Left renal cortex interstitium (tissue), 4 donors: Measurements from ENCODE around the gene AFDN. TPM values are rescaled to one million over a fixed set of nuclear protein-coding genes. Genes with fewer than 3 reads are reported as not detected.

Experiments used
- DNase-seq, 4 donors: peaks; one replicate each; pipeline ENCODE4 v3.0.0-alpha.2; 2013; ENCODE audit warnings: low read depth in 4 of 4, low spot score in 2 of 4, missing footprints in 1 of 4
- polyA plus RNA-seq, 4 donors: library from polyadenylated mRNA; unstranded; fragments of 120-200 nt; gene quantifications; one replicate each; pipeline ENCODE4 v1.2.1, GENCODE V29; 2013; ENCODE audit not compliant: insufficient read length in 4 of 4

The AFDN gene, protein sequence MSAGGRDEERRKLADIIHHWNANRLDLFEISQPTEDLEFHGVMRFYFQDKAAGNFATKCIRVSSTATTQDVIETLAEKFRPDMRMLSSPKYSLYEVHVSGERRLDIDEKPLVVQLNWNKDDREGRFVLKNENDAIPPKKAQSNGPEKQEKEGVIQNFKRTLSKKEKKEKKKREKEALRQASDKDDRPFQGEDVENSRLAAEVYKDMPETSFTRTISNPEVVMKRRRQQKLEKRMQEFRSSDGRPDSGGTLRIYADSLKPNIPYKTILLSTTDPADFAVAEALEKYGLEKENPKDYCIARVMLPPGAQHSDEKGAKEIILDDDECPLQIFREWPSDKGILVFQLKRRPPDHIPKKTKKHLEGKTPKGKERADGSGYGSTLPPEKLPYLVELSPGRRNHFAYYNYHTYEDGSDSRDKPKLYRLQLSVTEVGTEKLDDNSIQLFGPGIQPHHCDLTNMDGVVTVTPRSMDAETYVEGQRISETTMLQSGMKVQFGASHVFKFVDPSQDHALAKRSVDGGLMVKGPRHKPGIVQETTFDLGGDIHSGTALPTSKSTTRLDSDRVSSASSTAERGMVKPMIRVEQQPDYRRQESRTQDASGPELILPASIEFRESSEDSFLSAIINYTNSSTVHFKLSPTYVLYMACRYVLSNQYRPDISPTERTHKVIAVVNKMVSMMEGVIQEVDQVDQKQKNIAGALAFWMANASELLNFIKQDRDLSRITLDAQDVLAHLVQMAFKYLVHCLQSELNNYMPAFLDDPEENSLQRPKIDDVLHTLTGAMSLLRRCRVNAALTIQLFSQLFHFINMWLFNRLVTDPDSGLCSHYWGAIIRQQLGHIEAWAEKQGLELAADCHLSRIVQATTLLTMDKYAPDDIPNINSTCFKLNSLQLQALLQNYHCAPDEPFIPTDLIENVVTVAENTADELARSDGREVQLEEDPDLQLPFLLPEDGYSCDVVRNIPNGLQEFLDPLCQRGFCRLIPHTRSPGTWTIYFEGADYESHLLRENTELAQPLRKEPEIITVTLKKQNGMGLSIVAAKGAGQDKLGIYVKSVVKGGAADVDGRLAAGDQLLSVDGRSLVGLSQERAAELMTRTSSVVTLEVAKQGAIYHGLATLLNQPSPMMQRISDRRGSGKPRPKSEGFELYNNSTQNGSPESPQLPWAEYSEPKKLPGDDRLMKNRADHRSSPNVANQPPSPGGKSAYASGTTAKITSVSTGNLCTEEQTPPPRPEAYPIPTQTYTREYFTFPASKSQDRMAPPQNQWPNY (N-terminal part only)
- 100 to 1,000 TPM; 133 to 248 (median 191) TPM for polyA plus RNA-seq

DNA sequence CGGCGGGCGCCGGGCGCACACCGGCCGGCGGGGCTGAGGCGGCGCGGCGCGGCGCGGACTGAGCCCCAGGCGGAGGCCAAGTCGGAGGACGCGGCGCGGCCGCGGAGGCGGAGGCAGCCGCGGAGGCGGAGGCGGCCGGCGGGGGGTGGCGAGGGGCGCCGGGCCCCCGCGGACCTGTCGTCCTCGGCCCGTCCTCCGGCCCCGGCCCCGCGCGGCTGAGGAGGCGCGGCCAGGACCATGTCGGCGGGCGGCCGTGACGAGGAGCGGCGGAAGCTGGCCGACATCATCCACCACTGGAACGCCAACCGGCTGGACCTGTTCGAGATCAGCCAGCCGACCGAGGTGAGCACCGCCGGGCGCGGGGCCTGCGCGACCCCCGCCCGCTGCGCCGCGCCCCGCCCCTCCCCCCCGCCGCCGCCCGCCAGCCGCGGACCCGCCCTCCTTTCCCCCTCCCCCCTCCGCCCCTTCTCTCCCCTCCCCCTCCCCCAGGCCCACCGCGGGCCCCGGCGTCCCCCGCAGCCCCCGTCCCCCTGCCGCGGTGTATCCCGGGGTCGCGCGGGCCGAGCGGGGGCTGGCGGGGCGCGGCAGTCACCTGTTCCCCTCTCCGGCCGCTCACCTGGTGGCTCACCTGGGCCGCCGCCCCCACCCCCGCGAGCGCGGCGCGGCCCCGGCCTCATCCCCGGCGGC lies at the start of gene AFDN:
Gene AFDN, plus strand, starts transcription at position 16 of the 687 bp plus-strand sequence. Its CDS starts 222 bp downstream, at position 238.
- no peak for DNase-seq

DNA sequence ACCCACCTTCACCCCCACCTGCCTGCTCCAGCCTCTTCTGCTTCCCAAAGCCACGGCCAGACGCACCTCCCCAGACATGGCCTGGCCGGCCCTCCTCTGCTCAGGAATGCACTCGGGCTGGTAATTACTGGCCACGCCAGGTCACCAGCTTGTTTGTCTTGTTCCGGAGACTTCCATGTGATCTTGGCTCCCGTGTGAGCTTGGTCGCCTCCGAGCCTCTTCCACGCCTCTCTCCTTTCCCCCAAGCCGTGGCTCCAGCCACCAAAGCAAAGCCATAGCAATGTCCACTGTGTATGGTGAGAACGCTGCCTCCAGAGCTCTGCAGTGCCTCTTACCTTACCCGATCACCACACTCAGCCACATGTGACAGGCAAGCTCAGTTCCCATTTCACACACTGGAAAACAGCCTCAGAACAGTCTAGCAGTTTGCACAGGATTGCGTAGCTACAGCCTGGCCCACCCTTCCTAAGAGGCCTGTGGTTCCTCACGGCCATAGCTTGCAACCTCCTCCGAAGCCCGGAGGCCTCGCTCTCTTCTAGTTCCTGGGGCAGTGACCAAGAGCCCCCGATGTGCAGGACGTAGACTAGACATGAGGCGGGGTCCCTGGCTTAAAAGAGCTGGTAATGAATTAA lies 48.1 kb upstream of the AFDN start:
- no peak for DNase-seq

DNA sequence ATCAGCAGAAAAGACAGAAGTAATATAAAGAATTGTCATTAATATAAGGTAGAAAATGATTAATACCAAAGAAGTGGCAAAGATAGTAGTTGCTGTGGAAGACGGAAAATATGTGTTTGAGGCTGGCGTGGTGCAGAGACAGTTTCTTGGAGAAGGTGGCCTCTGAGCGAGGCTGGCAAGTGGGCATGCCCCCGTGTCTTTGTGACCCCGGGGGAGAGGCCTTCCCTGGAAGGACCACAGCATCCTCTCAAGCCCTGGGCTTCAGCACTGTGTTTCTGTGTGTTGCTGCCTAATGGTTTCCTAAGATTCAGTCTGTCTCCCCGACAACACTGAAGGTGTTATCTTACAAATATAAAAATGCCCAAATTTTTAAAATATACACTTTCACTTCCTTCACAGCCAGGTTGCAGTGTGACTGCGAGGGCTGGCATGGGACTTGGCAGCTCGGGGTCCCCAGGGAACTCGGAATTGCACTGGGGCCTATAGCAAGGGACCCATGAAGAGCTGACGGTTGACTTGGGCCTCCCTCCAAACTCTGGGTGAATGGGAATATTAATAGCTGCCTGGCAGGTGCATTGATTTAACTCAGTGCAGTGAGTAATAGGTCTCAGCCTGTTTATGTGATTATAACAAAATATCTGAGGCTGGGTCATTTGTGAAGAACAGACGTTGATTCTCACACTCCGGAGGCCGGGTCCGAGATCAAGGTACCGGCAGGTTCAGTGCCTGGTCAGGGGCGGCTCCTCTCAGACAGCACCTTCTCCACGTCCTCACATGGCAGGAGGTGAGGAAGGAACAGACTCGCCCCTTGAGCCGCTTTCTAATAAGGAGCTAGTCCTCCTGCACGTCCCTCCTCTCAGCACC lies 47.4 kb upstream of the AFDN start:
- DNase-seq, result no peak

DNA sequence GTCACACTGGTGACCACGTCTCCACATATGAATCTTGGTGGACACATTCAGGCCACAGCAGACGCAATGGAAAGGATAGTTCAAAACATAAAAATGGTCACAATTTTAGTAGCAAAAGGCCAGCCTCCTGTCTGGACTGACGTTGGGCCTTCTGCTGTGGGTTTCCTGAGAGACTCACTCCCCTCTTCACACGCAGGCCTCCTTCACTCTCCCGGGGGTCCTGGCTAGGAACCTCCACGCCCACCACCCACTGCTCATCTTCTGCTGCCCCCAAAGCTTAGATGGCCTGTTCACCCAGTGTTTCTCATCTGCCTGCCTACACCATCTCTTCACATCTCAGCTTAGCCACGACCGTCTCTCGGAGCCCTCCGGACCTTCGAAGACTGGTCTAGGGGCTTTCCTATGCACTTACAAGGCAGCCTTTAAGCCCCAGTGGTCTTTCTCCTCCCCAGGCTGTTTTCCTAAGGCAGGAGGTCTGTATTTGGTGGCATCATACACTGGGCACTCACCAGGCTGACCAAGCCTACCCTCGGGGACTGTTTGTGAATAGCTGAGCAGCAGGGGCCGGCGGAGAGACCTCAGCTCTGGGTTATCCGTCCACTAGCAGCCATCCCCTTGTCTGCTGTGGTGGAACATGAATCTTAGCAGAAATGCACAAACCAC lies 46.6 kb upstream of the AFDN start:
- no peak for DNase-seq

DNA sequence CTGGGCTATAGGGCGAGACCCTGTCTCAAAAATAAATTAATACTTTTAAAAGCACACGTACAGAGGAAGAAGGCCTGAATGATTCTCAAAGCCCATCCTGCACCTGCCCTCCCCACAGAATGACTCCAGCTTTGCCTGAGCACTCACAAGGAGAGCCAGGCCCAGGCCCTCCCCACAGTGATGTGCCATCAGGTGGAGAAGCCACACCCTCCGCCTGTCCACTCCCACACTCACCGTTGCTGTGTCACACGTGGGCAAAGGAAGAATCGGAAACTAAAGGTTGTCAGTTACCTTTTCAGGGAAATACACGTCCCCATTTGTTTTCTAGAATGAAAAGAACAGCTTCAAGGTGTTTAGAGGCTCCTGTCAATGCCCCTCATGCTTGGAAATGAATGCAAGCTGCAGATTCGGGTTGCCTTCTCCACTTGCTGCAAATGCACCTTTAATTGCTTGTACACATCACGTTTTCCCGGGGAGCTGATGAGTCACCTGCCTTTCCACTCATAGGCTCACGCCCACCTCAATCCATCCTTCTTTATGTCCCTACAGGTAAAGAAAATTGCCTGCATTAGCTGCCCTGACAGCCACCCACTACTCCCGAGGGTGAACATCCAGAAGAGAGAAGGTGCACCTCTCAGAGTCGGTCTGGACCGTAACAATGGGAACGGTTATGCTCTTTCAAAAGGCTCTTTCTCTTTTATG lies 45.5 kb upstream of the AFDN start:
- DNase-seq, result no peak

DNA sequence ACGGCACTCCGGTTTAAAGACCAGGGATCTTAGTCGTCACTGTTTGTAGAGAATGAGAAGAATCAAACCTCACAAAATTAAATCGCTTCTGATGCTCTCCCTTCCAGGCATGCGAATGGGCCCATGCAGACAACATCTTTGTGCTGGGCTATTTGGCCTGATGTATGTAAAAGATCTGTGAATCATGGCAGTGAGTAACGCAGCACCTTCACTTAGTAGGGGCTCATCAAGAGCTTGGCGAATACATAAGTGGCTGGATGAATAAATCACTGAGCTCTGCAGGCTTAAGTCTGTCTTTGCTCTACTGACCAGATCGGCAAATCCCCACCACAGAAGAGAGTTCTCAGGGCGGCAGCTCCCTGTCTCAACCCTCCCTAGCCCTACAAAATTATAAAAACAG lies 44.8 kb upstream of the AFDN start:
- DNase-seq, result no peak

DNA sequence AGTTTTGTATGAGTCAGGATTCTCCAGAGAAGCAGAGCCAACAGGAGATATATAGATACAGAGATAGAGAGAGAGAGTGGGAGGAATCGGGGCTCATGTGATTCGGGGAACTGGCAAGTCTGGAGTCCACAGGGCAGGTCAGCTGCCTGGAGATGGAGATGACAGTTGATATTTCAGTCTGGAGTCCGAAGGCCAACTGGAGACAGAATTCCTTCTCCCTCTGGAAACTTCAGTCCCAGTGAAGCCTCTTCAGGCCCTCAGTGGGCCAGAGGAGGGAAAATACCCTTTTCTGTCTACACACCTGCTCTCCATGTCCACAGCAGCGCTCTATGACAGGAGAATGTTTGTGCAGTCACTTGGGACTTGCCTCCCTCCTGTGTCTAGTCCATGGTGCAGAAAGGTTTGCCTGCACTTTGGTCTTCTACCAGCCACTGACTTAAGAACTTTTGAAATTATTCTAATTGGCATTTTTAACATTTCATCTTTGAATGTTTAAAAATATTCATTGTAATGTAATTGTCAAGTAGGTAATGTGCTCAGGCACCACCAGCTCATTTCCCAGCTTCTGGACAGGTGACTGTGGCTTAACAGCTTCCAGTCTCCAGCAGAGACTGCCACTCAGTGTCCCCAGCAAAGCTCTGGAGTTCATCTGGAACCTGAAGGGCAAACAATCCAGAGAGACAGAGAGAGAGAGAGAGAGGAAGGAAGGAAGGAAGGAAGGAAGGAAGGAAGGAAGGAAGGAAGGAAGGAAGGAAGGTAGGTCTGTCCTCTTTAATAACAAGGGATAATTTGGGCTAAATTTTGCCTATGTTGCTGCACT lies 43.8 kb upstream of the AFDN start:
- no peak for DNase-seq

DNA sequence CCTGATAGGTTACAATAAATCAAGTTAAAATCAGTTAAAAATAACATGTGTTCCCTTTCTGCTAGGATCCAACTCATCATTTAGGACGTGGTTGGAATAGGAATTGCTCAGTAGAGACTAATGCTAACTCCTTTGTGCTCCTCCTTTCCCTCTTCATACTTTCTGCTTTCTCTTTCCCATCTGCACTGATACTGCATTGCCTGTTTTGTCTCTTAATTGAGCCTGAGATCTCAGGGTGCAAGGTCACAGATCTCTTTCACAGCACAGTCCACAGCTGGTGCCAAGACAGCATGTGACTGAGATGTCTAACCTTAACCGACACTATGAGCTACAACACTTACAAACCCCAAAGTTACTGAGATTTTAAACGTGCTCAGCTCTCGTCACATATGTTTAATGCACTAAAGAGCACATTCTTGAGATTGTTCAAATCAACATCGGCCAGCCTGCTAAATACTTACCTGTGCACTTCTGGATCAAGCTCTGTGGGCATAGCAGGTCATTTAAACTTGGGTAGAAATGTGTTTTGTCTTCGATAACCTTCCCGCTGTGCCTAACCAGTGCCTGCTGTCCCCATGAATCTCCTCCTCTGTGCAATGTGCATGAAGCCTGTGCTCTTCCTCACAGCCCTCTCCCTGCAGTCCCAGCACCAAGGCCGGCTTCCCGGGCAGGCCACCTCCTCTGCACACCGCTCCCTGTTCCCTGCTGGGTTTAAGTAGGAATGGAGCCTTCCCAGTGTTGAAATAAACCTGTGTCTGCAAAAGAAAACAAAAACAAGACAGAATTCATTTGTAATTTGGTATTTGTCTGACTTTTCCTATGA lies 39.6 kb upstream of the AFDN start:
- no peak for DNase-seq

DNA sequence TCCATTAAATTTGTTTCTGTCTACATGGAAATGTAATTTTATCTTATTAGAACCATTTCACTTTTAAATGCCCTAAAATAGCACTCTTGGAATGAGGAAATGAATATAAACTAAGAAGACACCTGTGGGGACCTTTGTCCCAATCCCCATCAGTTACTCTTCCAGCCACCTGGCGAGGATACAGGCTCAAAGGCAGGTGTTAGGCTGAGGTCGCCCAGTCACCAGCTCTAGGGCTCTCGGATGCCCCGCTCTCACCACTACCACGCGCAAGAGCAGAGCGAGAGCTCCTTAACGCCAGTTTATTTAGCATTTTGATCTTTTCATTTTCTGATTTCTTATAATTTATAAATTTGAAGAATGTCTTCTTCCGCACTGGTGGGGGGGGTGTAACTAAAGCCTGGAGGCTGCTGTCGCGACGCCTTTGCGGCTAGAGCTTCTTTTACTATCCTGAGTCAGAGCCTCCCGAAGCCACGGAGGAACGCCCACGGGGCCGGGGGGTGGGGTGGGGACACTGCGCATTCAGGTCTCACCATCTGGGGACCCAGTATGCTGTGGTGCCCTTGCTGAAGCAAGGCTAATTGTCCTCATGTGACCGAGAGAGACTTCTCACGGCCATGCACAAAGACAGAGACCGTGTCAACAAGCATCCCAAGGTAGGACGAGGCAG lies 38.7 kb upstream of the AFDN start:
- no peak for DNase-seq

DNA sequence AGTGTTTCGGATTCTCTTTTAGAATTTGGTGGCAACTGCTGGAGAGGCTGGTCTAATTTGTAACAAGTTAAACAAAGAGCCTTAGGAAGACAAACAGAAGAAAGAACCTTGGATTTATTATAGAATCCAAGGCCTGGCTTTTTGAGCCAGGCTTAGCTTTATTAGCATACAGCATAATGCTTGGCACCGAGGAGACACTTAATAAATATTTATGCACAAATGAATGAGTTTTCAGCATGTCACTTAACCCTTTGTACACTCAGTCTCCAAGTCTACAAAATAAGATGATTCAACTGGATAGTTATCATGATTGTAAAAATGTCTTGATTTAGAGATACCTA lies 38.2 kb upstream of the AFDN start:
- DNase-seq, result no peak

DNA sequence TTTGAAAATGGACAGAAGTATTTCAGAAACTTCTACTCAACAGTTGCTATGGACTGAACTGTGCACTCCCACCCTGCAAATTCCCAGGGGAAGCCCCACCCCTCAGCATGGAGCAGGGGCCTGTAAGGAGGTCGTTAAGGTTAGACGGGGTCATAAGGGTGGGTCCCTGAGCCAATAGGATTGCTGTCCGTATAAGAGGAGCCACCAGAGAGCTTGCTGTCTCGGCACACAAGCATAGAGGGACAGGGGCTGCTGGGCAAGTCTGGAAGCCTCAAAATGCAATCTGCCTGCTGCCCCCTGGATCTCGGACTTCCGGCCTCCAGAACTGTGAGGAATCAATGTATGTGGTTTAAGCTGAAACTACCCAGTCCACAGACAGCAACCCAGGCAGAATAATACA lies 37.4 kb upstream of the AFDN start:
- no peak for DNase-seq

DNA sequence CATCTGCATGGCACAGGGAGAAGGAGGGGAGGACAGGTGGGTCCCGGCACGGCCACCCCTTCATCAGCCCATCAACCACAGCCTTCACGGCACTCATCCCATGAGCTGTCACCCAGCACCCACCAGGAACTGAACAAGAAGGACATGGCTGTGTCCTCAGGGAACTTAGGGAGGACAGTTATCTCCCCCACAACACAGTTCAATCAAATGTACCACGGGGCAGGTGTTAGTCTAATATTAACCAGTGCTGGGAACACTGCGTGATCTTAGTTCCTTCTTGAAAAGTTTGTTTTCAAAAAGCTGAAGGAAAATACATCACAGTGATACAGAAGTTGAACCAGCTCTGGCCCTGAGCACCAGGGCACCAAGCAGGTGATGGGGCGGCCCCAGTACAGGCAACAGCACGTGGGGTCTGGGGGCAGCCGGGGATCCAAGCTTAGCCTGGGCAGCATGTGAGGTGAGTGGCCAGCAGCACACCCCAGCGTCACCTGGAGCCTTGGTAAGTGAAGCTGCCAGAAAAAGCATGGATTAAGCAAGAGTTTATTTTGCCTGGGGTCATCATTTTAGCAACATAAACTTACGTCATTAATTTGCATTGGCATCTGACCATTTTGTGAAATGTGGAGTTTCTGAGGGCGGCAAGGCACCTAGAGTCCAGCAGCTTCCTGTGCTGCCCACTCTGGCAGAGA lies 35.5 kb upstream of the AFDN start:
- DNase-seq, result no peak

DNA sequence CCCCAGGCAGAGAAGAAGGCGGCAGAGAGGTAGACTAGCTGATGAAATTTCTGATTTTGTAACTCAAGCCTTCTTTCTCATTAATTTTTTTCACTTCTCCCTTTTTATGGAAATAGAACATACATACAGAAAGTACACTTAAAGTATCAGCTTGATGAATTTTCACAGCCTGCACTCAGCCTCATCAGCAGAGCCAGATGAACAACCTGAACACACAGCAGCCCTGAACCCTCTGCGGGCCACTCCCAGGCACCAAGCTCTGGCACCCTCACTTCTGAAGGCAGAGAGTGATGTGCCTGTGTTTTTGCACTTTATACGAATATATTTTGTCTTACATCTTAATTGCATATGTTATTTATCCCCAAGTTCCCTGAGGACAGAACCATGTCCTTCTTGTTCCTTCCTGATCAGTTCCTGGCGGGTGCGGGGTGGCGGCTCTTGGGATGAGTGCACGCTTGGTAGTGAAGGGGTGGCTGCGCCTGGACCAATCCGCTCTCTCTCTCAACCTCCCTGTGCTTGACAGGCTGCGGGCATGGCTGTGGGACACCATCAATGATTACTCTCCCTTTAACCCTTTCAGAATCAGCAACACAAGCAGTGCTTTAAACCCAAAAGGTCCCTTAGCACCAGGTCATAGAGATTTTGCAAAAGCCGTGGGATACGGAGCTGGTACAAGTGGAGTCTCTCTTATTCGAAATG lies 34.8 kb upstream of the AFDN start:
- DNase-seq, result no peak

DNA sequence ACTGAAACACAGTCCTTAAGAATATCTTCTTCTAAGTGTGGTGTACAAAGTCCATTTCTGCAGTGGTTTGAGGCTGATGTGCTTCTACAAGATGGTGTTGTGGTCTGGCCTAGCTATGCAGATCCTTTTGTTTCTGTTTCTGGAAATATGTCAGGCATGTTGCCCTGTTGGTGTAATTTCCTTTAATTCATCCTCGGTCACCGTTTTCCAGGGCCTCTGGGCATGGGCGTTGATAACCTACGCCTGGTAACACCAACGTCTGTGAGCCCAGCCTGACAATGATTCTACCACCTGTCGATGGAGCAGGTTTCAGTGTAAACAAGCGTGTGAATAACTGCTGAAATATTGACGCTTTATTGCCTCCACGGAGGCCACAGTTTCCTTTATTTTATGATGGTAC lies 33.3 kb upstream of the AFDN start:
- DNase-seq, result no peak
